Jurkat, Clone E6-1 (cell line): ENCODE data around the gene PAFAH2.

Experiments
- DNase-seq: peaks from one replicate; pipeline ENCODE4 v3.0.0-alpha.2; 2011; ENCODE audit warnings: low read depth, low spot score
- H3K4me3 ChIP-seq: 2 replicates; pipeline ENCODE4 v1.5.1; 2011; ENCODE audit warnings: mild to moderate bottlenecking, low read length, control low read depth, moderate library complexity

PAFAH2 gene

GRCh38 chr1:25918615-25919014 lies 79.2 kb downstream of the PAFAH2 start:
- H3K4me3 ChIP-seq, result no peak overlapping the region
- no peak for DNase-seq

DNA sequence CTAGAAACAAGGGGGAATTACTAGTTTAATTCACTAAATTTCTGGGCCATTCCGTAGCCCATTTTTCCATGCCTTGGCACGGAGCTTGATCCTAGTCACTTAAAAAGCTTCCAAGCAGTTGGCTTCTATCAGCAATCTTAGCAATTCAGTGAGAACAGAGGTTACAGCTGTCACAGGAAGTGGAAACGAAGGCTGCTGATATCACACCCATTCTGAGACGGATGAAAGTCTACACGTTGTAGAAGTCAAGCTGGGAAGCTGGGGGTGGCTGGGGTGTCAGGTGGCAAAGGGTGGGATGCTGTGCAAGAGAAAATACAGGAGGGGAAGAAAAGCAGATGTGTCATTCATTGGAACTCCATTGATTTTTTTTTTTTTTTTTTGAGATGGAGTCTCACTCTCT lies 79.9 kb downstream of the PAFAH2 start:
- DNase-seq, result peak; percentile 87
- peak overlapping the region; percentile 6; the same call in 1 of the 2 replicates for H3K4me3 ChIP-seq

GRCh38 chr1:25916460-25916859 lies 81.4 kb downstream of the PAFAH2 start:
- H3K4me3 ChIP-seq, result no peak overlapping the region
- no peak for DNase-seq

DNA sequence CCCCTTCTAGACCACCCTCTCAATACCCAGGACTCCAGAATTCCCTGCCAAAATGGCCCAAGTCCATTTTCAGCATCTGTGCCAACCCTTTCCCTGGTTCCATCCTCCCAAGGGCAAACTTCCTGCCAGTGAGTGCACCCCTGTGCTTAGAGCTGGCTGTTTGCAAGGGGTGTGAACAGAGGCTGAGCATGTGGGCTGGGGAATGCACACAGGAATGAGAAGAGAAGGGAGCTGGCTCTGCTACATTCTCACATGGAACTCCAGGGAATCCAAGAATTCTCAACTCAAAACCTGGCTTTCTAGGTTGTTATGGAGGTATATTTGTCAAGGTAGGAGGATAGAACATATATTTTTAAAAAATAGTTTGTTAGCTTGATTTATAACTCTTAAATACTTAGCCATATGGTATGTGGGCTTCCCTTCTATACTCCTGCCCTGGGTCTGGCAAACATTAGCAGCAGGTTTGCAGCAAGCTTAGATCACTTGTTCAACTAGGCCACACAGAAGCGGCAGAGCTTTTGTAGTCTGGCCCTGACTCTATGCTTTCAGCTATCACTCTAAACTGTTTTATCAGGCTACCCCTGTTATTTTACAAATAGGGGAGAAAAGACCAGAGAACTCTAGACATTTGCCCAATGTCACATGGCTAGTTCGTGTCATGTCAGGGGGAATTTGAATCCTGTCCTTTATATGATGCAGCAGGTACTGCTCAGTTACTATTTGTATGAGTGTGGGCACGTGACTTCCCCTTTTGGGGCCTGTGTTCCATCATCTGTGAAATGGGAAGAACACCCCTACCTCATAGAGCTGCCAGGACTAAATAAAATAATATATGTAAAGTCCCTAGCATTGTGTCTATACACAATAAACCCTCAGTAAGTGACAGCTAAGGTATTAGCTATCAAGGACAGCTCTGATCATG lies 83.5 kb downstream of the PAFAH2 start:
- DNase-seq, result no peak
- H3K4me3 ChIP-seq, result no peak overlapping the region

- H3K4me3 ChIP-seq, result no peak overlapping the region
Observed at GRCh38 chr1:25913206-25913605, 84.7 kb downstream of the PAFAH2 start.

GRCh38 chr1:25912076-25912831 lies 85.6 kb downstream of the PAFAH2 start:
- DNase-seq, result no peak
- no peak overlapping the region for H3K4me3 ChIP-seq

More at GRCh38 chr1:25913206-25913605, 84.7 kb downstream of the PAFAH2 start:
- DNase-seq, result no peak

DNA sequence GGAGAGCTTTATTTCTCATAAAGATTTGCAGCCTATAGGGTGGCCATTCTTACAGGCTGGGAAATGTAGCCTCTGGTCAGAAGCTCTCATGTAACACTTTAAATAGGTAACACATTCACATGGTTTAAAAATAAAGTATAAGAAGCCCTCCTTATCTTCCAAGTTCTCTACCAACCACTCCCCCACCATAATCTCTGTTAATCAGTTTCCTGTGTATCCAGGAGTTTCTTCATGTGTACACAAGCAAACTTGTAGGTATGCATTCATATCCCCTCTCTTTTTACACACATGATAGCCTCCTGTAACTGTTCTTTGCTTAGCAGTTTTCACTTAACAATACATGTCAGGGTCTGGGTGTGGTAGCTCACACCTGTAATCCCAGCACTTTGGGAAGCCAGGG lies 86.7 kb downstream of the PAFAH2 start:
- no peak overlapping the region for H3K4me3 ChIP-seq

More for the DNA sequence above, 86.7 kb downstream of the PAFAH2 start:
- no peak for DNase-seq
